Esophagus squamous epithelium (tissue), 5 donors: ENCODE measurements around the gene XRN1. TPM values are rescaled to one million over a fixed set of nuclear protein-coding genes. Genes with fewer than 3 reads are reported as not detected.
A peak's percentile ranks its signal among the peaks of the same experiment; 100 is the strongest.
"Not testable (repeated sequence)": the region's sequence is repeated elsewhere in the genome, so short reads cannot be mapped to it uniquely, and the experiment has no call there.

Source experiments
- DNase-seq: peaks from one replicate; lab custom pipeline; 2025; lab: John Stamatoyannopoulos, UW
- H3K27ac ChIP-seq, 4 donors: fragments of 200-600 bp; sonication (generic); one replicate each; pipeline ENCODE4 v1.5.1; 2016 to 2019; ENCODE audit warnings: mild to moderate bottlenecking in 1 of 4
- H3K27me3 ChIP-seq, 4 donors: fragments of 200-600 bp; sonication (generic); 1 replicate in 3 of 4; 2 replicates in 1 of 4; pipeline versions ENCODE4 v1.5.1 to v1.6.0; 2017 to 2021; ENCODE audit warnings: antibody characterized with exemption in 1 of 4
- H3K36me3 ChIP-seq, 3 donors: fragments of 200-600 bp; sonication (generic); one replicate each; pipeline ENCODE4 v1.5.1; 2016 to 2019
- H3K4me1 ChIP-seq, 3 donors: fragments of 200-600 bp; sonication (generic); one replicate each; pipeline ENCODE4 v1.5.1; 2017 to 2019
- H3K4me3 ChIP-seq, 4 donors: fragments of 200-600 bp; sonication (generic); 1 replicate in 3 of 4; 2 replicates in 1 of 4; pipeline ENCODE4 v1.5.1; 2016 to 2019; ENCODE audit warnings: mild to moderate bottlenecking in 2 of 4, moderate library complexity in 1 of 4
- H3K9me3 ChIP-seq, 3 donors: fragments of 200-600 bp; sonication (generic); one replicate each; pipeline ENCODE4 v1.5.1; 2016 to 2019
- POLR2A ChIP-seq, 4 donors: fragments of 450-650 bp; IDR thresholded peaks; one replicate each; pipeline ENCODE4 v1.6.1; 2017; ENCODE audit warnings: antibody characterized with exemption in 4 of 4, mild to moderate bottlenecking in 4 of 4, moderate library complexity in 3 of 4
- WGBS, 2 donors: methylation state at CpG; one replicate each; pipeline ENCODE4 v1.1.5; 2018; 5-methylcytosine and 5-hydroxymethylcytosine counted together
- intact Hi-C: fragments of 100-400 bp; cut with DNase I; formaldehyde crosslinking; loops from one replicate; pipeline ENCODE4 v1.15.0; 2022
- total RNA-seq, 4 donors: library from RNA; depleted of rRNA; stranded (reverse); fragments of >200 nt; gene quantifications; one replicate each; pipeline ENCODE4 v1.1.0, GENCODE V29; 2016
- TF ChIP-seq, protein P1 (sequence below), 6 experiments: fragments of 450-650 bp in 4 of 6; fragments of 200-600 bp in 2 of 6; sonication (generic) in 2 of 6; IDR thresholded peaks; one replicate each; pipeline ENCODE4 v1.5.1; 2016 to 2019; ENCODE audit warnings: antibody characterized with exemption in 6 of 6, mild to moderate bottlenecking in 4 of 6, moderate library complexity in 4 of 6
- donor health status: DM: yes; HTN: yes; CAD: no.

Gene XRN1
- total RNA-seq, 4 donors from 2014 or later: 15.5 to 37.6 (median 23.1) TPM

DNA sequence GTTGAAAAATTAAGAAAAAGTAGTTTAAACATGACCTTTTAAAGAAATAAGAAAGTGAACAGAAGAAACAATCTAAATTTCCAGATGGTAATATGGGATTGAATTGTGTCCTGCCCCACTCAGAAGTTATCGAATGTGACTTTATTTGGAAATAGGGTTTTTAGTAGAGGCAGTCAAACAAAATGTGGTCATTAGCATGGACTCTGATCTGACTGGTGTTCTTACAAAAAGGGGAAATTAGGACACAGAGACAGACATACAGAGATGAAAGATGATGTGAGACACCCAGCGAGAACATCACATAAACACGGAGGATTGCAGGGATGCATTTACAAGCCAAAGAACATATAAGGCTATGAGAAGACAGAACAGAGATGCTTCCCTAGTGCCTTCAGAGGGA is 73.2 kb downstream of the XRN1 start:
- H3K36me3 ChIP-seq: peaks cover 0 to 81% (median 13%) of the 10 kb centered on the region in 3 donors
- 92 to 95% methylated on average over 3 of the region's 3 CpGs for WGBS, 2 donors
- intact Hi-C loops: no loop called here

GRCh38 chr3:142369576-142369975 is 78.3 kb downstream of the XRN1 start:
- peaks cover 0 to 82% (median 18%) of the 10 kb centered on the region in 3 donors for H3K36me3 ChIP-seq
- 76 to 85% methylated on average over 6 of the region's 6 CpGs for WGBS, 2 donors
- intact Hi-C loops, H3K4me1 ChIP-seq, H3K27me3 ChIP-seq, H3K4me3 ChIP-seq, H3K27ac ChIP-seq, DNase-seq, H3K9me3 ChIP-seq: not testable (repeated sequence)

More for the DNA sequence above, 73.2 kb downstream of the XRN1 start:
- Histone ChIP-seq H3K4me3 (no peak overlapping the region), H3K4me1 (no peaks in the 10 kb centered on the region), H3K9me3 (no peaks in the 10 kb centered on the region), H3K27me3 (no peaks in the 10 kb centered on the region), H3K27ac (no peak overlapping the region)
- no peak for DNase-seq
- no peak for TF ChIP-seq POLR2A (IDR thresholded peaks at IDR 0.05)
- TF ChIP-seq, protein P1, sequence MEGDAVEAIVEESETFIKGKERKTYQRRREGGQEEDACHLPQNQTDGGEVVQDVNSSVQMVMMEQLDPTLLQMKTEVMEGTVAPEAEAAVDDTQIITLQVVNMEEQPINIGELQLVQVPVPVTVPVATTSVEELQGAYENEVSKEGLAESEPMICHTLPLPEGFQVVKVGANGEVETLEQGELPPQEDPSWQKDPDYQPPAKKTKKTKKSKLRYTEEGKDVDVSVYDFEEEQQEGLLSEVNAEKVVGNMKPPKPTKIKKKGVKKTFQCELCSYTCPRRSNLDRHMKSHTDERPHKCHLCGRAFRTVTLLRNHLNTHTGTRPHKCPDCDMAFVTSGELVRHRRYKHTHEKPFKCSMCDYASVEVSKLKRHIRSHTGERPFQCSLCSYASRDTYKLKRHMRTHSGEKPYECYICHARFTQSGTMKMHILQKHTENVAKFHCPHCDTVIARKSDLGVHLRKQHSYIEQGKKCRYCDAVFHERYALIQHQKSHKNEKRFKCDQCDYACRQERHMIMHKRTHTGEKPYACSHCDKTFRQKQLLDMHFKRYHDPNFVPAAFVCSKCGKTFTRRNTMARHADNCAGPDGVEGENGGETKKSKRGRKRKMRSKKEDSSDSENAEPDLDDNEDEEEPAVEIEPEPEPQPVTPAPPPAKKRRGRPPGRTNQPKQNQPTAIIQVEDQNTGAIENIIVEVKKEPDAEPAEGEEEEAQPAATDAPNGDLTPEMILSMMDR (IDR thresholded peaks at IDR 0.05): no peak

DNA sequence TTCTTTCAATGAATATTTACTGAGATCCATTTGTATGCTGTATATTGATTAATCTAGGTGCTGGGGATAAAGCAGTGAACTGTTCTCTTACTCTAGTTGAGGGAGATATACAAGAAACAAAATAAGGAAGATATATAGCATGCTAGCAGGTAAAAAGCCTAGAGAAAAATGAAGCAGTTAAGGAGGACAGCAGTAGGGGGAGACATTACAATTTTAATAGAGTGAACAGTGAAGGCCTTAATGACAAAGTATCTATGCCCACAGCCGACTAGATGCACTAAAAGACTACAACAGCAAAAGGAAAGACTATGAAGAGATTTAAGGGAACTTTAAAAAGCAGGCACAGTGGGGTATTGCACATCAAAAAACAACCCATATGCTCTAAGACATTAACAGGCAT is 81.4 kb downstream of the XRN1 start:
- H3K9me3 ChIP-seq: no peaks in the 10 kb centered on the region
- no peak overlapping the region for H3K27ac ChIP-seq
- H3K36me3 ChIP-seq: peaks cover 0 to 92% (median 17%) of the 10 kb centered on the region in 3 donors

DNA sequence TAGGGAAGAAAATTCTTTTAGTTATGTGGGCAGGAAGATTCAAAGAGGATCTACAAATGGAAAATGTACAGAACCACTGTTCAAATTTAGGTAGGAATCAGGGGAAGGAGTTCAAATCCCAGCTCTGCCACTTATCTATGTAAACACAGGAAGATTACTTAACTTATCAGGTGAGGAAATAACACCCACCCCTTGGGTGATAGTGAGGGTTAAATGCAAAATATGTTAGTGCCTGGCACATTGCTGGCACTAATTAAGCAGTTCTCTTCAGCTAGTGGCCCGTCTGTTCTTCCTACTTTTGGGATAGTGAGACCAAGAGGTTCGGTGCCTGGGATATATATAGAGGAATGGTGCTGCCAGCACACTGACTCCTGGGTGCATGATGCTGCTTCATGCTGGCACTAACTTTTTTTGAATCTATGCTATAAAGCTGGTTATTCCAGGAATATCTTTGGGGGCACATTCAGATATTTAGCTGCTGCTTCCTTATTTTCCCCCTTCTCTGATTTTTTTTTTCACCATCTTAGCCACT is 83.8 kb downstream of the XRN1 start:
- Histone ChIP-seq H3K9me3 (no peaks in the 10 kb centered on the region), H3K4me1 (no peaks in the 10 kb centered on the region), H3K27me3 (no peaks in the 10 kb centered on the region), H3K36me3 (peaks cover 4 to 97% (median 10%) of the 10 kb centered on the region in 3 donors), H3K27ac (no peak overlapping the region), H3K4me3 (no peak overlapping the region)
- 88 to 89% methylated on average over 2 of the region's 2 CpGs for WGBS, 2 donors
- TF ChIP-seq POLR2A (IDR thresholded peaks at IDR 0.05): no peak
- TF ChIP-seq, protein P1 (IDR thresholded peaks at IDR 0.05): no peak
- no peak for DNase-seq
- intact Hi-C loops: no loop called here

More for the DNA sequence above, 81.4 kb downstream of the XRN1 start:
- intact Hi-C loops: no loop called here
- no peak for TF ChIP-seq POLR2A (IDR thresholded peaks at IDR 0.05)
- TF ChIP-seq, protein P1 (IDR thresholded peaks at IDR 0.05): peak in 1 of 6 experiments; percentile 26
- no peaks in the 10 kb centered on the region for H3K4me1 ChIP-seq
- 60 to 70% methylated on average over 1 of the region's 1 CpG for WGBS, 2 donors
- no peak for DNase-seq
- no peak overlapping the region for H3K4me3 ChIP-seq
- no peaks in the 10 kb centered on the region for H3K27me3 ChIP-seq

GRCh38 chr3:142363433-142363832 is 84.4 kb downstream of the XRN1 start:
- peaks cover 5 to 97% (median 6%) of the 10 kb centered on the region in 3 donors for H3K36me3 ChIP-seq
- H3K4me1 ChIP-seq, H3K27ac ChIP-seq, intact Hi-C loops, H3K4me3 ChIP-seq, H3K27me3 ChIP-seq, DNase-seq, H3K9me3 ChIP-seq: not testable (repeated sequence)
- 62 to 79% methylated on average over 2 of the region's 2 CpGs for WGBS, 2 donors

- intact Hi-C loops: no loop called here
Measured at GRCh38 chr3:142359367-142359766, 88.5 kb downstream of the XRN1 start.

More at GRCh38 chr3:142359367-142359766, 88.5 kb downstream of the XRN1 start:
- Histone ChIP-seq H3K27me3 (no peaks in the 10 kb centered on the region), H3K4me3 (no peak overlapping the region), H3K27ac (no peak overlapping the region), H3K9me3 (no peaks in the 10 kb centered on the region), H3K4me1 (no peaks in the 10 kb centered on the region), H3K36me3 (peaks cover 13 to 100% (median 16%) of the 10 kb centered on the region in 3 donors)
- no peak for TF ChIP-seq POLR2A (IDR thresholded peaks at IDR 0.05)
- TF ChIP-seq, protein P1 (IDR thresholded peaks at IDR 0.05): no peak
- no peak for DNase-seq
- WGBS, 2 donors: 85 to 98% methylated on average over 2 of the region's 2 CpGs
